Ovary (tissue), 9 donors: ENCODE results near the gene SPATA13. TPM values are rescaled to one million over a fixed set of nuclear protein-coding genes. Genes with fewer than 3 reads are reported as not detected.

Experiments
- DNase-seq, 5 donors: peaks; one replicate each; pipeline ENCODE4 v3.0.0-alpha.2; 2019 to 2020
- H3K27ac ChIP-seq, 2 donors: fragments of 200-600 bp; one replicate each; pipeline versions ENCODE4 v1.5.1 to v1.8.0; 2019 to 2022
- H3K27me3 ChIP-seq: fragments of 200-600 bp; one replicate; pipeline ENCODE4 v1.8.0; 2022
- H3K36me3 ChIP-seq: fragments of 200-600 bp; sonication (generic); one replicate; pipeline ENCODE4 v1.5.1; 2019
- H3K4me1 ChIP-seq: one replicate; pipeline ENCODE4 v1.8.1; 2013; ENCODE audit warnings: mild to moderate bottlenecking, moderate library complexity; ENCODE audit not compliant: insufficient read depth
- H3K4me3 ChIP-seq: fragments of 200-600 bp; sonication (generic); one replicate; pipeline ENCODE4 v1.5.1; 2017
- H3K9me3 ChIP-seq, 2 donors: fragments of 200-600 bp in 1 of 2; sonication (generic) in 1 of 2; one replicate each; pipeline versions ENCODE4 v1.5.1 to v1.8.1; 2013 to 2019; ENCODE audit warnings: mild to moderate bottlenecking in 1 of 2, moderate library complexity in 1 of 2
- EP300 ChIP-seq: sonication (generic); formaldehyde crosslinking; IDR thresholded peaks from one replicate; pipeline ENCODE4 v1.6.1; 2017; ENCODE audit warnings: antibody characterized with exemption
- POLR2A ChIP-seq: fragments of 450-650 bp; IDR thresholded peaks from one replicate; pipeline ENCODE4 v1.6.1; 2017; ENCODE audit warnings: antibody characterized with exemption, mild to moderate bottlenecking, moderate library complexity
- WGBS, 3 donors: extraction: QIAGEN DNeasy Blood & Tissue Kit in 1 of 3; methylation state at CpG; one replicate each; pipeline versions ENCODE4 v1.1.5 to v1.1.7; 2013 to 2017; 5-methylcytosine and 5-hydroxymethylcytosine counted together
- intact Hi-C, 4 donors: fragments of 100-400 bp; cut with DNase I; formaldehyde crosslinking; loops; one replicate each; pipeline versions ENCODE4 v1.11.0 to v1.15.1; 2022 to 2023
- polyA plus RNA-seq, 2 donors: library from polyadenylated mRNA; stranded (reverse); fragments of 200-250 nt in 1 of 2; fragments of 350-450 nt in 1 of 2; fragmentation: Illumina TruSeq in 1 of 2; extraction: RNeasy Lipid Tissue Mini Kit (QIAGEN cat#74804) in 1 of 2; gene quantifications; one replicate each; pipeline ENCODE4 v1.2.3, GENCODE V29; 2013 to 2014
- total RNA-seq, 7 donors: library from RNA; depleted of rRNA in 2 of 7; stranded (reverse); fragments of >200 nt in 2 of 7; fragmentation: NEBNext Ultra II Directional in 3 of 7; extraction: Animal tissue kit (Norgen Biotek cat#: 25700) in 3 of 7; gene quantifications; one replicate each; pipeline versions ENCODE4 v1.1.0 to v1.2.4, GENCODE V29; 2016 to 2023
- TF ChIP-seq, protein P1 (sequence below), 3 donors: fragments of 450-650 bp in 2 of 3; fragments of 200-600 bp in 1 of 3; IDR thresholded peaks; one replicate each; pipeline versions ENCODE4 v1.5.1 to v1.8.0; 2016 to 2022; ENCODE audit warnings: antibody characterized with exemption in 3 of 3, mild to moderate bottlenecking in 1 of 3
- donor health status: DM: no; HTN: no; CAD: no; lungs with moderate emphysema.
- donor health status: DM: no; HTN: no; CAD: no.
- donor health status: Bipolar disorder and iron deficiency.
- donor health status: DM: yes; HTN: yes; CAD: no.
- donor health status: DM: no; HTN: no; CAD: no.
- donor health status: DM: yes; HTN: yes; CAD: no.

SPATA13 gene
- total and polyA plus RNA-seq, 9 donors, result 11.1 to 60.3 (median 30.0) TPM

- no peak overlapping the region for H3K4me3 ChIP-seq
- peak overlapping the region in 1 of 2 donors; percentile 22 for H3K27ac ChIP-seq
- no peaks in the 10 kb centered on the region for H3K27me3 ChIP-seq
- intact Hi-C loops, result no loop called here
- no peaks in the 10 kb centered on the region for H3K36me3 ChIP-seq
- no peak for DNase-seq
- WGBS, 3 donors, result 30 to 48% (median 38%) methylated on average over 1 of the region's 1 CpG
- H3K9me3 ChIP-seq, result no peaks in the 10 kb centered on the region
- peaks cover 4% of the 10 kb centered on the region for H3K4me1 ChIP-seq
- TF ChIP-seq, protein P1, sequence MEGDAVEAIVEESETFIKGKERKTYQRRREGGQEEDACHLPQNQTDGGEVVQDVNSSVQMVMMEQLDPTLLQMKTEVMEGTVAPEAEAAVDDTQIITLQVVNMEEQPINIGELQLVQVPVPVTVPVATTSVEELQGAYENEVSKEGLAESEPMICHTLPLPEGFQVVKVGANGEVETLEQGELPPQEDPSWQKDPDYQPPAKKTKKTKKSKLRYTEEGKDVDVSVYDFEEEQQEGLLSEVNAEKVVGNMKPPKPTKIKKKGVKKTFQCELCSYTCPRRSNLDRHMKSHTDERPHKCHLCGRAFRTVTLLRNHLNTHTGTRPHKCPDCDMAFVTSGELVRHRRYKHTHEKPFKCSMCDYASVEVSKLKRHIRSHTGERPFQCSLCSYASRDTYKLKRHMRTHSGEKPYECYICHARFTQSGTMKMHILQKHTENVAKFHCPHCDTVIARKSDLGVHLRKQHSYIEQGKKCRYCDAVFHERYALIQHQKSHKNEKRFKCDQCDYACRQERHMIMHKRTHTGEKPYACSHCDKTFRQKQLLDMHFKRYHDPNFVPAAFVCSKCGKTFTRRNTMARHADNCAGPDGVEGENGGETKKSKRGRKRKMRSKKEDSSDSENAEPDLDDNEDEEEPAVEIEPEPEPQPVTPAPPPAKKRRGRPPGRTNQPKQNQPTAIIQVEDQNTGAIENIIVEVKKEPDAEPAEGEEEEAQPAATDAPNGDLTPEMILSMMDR (IDR thresholded peaks at IDR 0.05), result no peak
- TF ChIP-seq POLR2A (no peak), EP300 (no peak)
Observed at GRCh38 chr13:24142453-24142852, 18.1 kb upstream of the SPATA13 start.

- Histone ChIP-seq H3K27me3 (no peaks in the 10 kb centered on the region), H3K36me3 (no peaks in the 10 kb centered on the region), H3K9me3 (no peaks in the 10 kb centered on the region), H3K4me3 (no peak overlapping the region), H3K27ac (peak overlapping the region in 1 of 2 donors; percentile 22), H3K4me1 (peaks cover 4% of the 10 kb centered on the region)
- 57 to 68% (median 67%) methylated on average over 2 to 4 of the region's 4 CpGs for WGBS, 3 donors
- intact Hi-C loops, result no loop called here
- DNase-seq, result no peak
- TF ChIP-seq POLR2A (no peak), EP300 (no peak)
- TF ChIP-seq, protein P1 (IDR thresholded peaks at IDR 0.05), result no peak
Observed at GRCh38 chr13:24142886-24143285, 17.6 kb upstream of the SPATA13 start.

DNA sequence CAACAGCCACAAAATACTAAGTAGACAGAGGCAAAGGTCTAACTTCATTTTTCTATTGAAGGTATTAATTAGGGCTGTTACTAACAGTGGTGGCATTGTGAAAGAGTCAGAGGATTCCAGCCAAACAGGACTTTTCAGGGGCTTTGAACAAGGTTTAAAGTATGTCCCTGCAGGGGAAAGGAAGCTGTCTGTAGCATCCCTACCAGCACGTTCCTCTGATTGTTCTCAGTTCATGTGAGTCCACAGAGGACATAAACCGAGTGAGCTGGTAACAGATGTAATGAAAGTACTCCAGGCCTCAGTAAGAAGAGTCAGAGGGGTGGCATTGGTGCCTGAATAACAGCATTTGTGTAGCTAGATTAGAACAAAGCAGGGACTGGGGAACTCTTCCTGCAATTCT lies 15.3 kb upstream of the SPATA13 start:
- intact Hi-C loops, result no loop called here
- WGBS, 3 donors, result 64 to 81% (median 81%) methylated on average over 2 of the region's 2 CpGs
- Histone ChIP-seq H3K9me3 (no peaks in the 10 kb centered on the region), H3K4me3 (no peak overlapping the region), H3K27ac (no peak overlapping the region), H3K27me3 (no peaks in the 10 kb centered on the region), H3K4me1 (peaks cover 5% of the 10 kb centered on the region), H3K36me3 (no peaks in the 10 kb centered on the region)
- no peak for TF ChIP-seq EP300
- DNase-seq, result no peak

DNA sequence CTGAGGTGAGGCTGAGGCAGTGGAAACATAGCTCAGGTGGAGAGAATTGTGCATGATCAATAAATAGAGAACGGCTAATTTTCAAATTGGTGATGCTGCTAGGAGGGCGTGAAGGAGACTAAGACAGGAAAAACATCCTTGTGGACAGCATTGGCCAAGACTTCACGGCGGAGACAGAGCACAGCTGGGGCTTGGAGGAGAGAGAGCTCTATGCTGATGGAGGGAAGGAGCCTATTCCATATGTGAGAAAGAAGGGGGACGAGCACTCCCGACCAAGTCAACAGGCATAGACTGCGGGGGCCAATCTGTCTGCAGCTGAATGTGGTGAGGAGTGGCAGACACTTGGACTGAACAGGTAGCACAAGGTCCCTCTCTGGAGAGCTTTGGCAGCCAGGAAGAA lies 14.8 kb upstream of the SPATA13 start:
- Histone ChIP-seq H3K36me3 (no peaks in the 10 kb centered on the region), H3K27ac (no peak overlapping the region), H3K27me3 (no peaks in the 10 kb centered on the region), H3K4me3 (no peak overlapping the region), H3K9me3 (no peaks in the 10 kb centered on the region), H3K4me1 (peaks cover 5% of the 10 kb centered on the region)
- 32 to 53% (median 46%) methylated on average over 7 of the region's 7 CpGs for WGBS, 3 donors
- peak in 1 of 5 donors; percentile 24 for DNase-seq
- intact Hi-C loops, result no loop called here
- TF ChIP-seq POLR2A, result no peak
- TF ChIP-seq, protein P1 (IDR thresholded peaks at IDR 0.05), result no peak
- no peak for TF ChIP-seq EP300

DNA sequence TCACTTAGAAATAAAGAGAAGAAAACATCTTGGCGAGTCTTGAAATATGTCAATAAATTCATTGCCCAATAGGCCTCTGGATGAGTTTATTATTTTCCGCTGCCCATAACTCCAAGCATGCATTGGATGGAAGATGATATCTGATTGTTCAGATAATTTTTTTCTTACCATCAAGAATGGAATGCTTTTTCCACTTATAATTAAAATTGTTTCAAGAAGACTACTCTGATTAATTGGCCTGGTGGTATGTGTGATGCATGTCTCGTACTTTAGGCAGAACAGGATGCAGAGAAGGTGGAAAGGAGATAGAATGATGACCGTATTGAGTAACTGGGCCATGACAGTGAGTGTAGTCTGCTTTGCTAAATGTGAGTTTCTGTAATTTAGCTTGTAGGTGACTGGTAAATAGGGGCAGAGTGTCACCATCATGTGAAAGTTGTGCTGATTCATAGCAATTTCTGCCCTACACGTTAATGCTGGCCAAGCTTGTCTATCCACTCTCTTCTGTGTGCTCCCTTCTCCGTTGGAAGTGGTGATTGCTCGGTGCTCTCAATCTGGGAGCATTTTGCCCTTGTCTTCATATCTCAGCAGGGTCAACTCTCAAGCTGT lies 13.5 kb upstream of the SPATA13 start:
- Histone ChIP-seq H3K36me3 (no peaks in the 10 kb centered on the region), H3K9me3 (no peaks in the 10 kb centered on the region), H3K27me3 (no peaks in the 10 kb centered on the region), H3K27ac (no peak overlapping the region), H3K4me1 (peaks cover 5% of the 10 kb centered on the region), H3K4me3 (no peak overlapping the region)
- intact Hi-C loops, result no loop called here
- 93 to 95% (median 93%) methylated on average over 7 of the region's 7 CpGs for WGBS, 3 donors
- no peak for DNase-seq
- TF ChIP-seq, protein P1 (IDR thresholded peaks at IDR 0.05), result no peak
- TF ChIP-seq POLR2A (no peak), EP300 (no peak)
